ENCODE measurements around the gene HDC. TPM values are rescaled to one million over a fixed set of nuclear protein-coding genes. Genes with fewer than 3 reads are reported as not detected.

The HDC gene
- total RNA-seq, 1 experiment from 2014 or later, result 0.10 TPM

- DNase-seq (ENCODE audit: low read depth), result peak; percentile 88
Measured at GRCh38 chr15:50227076-50227475, 38.5 kb downstream of the HDC start.

DNA sequence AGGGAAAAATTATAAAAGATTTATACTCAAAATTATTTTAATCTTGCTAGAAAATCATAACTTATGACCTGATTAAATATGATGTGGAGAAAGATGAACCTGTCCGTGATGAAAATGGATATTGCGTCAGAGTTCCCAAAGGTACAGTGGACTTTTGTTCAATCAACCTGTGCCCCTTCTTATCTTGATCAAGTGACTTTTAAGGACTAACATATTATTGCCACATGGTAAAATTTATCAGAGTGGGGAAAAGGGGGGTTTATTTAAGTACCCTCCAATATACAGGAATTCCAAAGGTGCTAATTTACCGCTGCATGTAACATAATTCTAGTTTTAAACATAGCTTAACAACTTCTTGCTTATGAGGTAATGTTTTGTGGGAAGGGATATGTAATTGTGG is 39.6 kb downstream of the HDC start:
- no peak for DNase-seq (ENCODE audit: low read depth)

- no peak for DNase-seq (ENCODE audit: low read depth)
Measured at GRCh38 chr15:50225057-50225456, 40.5 kb downstream of the HDC start.

- DNase-seq (ENCODE audit: low read depth), result no peak
Measured at GRCh38 chr15:50224606-50225005, 40.9 kb downstream of the HDC start.

GRCh38 chr15:50222181-50222580 is 43.3 kb downstream of the HDC start:
- DNase-seq (ENCODE audit: low read depth), result no peak

- peak; percentile 75 for DNase-seq (ENCODE audit: low read depth)
Measured at GRCh38 chr15:50219820-50220219, 45.7 kb downstream of the HDC start.

- DNase-seq (ENCODE audit: low read depth), result no peak
Measured at GRCh38 chr15:50218691-50219090, 46.8 kb downstream of the HDC start.

GRCh38 chr15:50218291-50218690 is 47.2 kb downstream of the HDC start:
- no peak for DNase-seq (ENCODE audit: low read depth)

DNA sequence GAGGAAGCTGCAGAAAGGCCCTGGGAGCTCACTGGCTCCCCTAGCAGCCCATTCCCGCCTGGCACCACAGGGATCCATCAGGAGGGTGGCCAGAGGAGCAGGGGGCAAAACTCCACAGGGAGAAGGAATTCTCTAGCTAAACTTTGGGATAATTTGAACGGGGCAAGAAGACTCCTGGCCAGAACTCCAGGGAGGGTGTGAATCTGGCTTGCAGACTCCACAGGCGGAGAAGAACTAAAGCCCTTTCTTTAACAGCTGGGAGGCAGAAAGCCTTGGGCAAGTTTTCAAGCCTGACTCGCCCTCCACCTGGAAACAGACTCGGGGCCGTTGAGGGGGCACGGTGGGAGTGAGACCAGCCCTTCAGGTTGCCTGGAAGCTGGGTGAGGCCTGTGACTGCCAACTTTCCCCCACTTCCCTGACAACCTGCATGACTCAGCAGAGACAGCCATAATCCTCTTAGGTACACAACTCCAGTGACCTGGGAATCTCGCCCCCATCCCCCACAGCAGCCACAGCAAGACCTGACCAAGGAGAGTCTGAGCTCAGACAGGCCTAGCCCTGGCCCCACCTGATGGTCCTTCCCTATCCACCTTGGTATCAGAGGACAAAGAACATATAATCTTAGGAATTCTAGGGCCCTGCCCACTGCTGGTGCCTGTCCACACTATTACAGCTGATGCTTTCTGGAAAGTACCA is 54.9 kb downstream of the HDC start:
- peak; percentile 14 for DNase-seq (ENCODE audit: low read depth)

- DNase-seq (ENCODE audit: low read depth), result no peak
Measured at GRCh38 chr15:50209809-50210208, 55.7 kb downstream of the HDC start.

DNA sequence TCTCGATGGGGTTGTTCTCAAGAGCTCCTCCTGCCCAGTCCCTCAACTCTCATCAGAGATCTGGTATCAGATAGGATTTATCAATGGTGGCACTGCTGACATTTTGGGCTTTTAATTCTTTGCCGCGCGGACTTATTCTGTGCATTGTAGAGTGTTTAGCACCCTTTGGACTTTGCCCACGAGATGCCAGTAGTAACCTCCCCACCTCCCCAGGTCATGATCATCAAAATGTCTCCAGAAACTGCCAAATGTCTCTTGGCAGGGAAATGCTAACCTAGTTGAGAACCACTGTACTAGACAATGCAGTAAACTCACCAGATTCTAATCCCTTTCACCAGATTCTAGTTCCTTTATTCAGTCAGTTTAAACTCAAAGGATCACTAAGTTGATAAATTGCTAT is 59.5 kb downstream of the HDC start:
- no peak for DNase-seq (ENCODE audit: low read depth)

GRCh38 chr15:50202003-50202402 is 63.5 kb downstream of the HDC start:
- DNase-seq (ENCODE audit: low read depth), result no peak

DNA sequence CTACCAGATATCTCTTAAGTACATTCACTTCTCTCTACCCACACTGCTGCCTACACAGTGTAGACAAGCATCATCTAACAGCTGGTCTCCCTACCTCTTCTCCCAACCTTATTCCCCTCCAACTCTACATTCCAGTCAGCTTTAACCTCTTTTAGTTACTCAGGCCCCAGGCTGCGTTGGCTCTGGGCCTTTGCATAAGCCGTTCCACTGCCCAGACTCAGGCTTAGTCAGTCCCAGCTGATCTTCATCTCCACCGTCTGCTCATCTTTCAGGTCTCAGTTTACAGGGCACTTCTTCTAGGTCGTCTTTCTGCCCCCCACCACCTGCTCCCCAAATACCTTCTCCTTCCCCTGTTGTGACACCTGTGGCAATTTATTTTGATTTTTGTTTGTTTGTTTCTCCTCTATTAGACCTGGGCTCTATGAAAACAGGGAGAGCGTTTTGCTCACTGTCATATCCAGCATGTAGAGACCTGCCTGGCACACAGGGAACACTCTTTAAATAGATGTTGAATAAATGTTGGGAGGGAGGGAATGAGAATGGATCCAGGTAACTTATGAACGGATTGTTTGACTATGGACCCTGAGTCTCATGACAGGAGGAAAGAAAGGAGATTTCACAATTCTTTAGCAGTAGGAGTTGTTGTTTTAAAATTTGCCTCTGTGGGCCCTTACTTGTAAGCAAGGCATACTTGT is 72.5 kb downstream of the HDC start:
- DNase-seq (ENCODE audit: low read depth), result no peak

- DNase-seq (ENCODE audit: low read depth), result no peak
Measured at GRCh38 chr15:50192164-50192563, 73.4 kb downstream of the HDC start.

Other genes with a start within 250 kb of the HDC start
- gene ATP8B4, start 146.5 kb downstream of the HDC start, total RNA-seq (2014; rRNA removed; shearing (Covaris generic)), result 0.89 and 2.1 TPM in 2 replicates
- gene SLC27A2, start 83.5 kb downstream of the HDC start, total RNA-seq (2014; rRNA removed; shearing (Covaris generic)), result 43.0 and 60.3 TPM in 2 replicates
- gene GABPB1, start 89.5 kb upstream of the HDC start, total RNA-seq (2014; rRNA removed; shearing (Covaris generic)), result 33.7 and 41.8 TPM in 2 replicates
- gene USP8, start 158.7 kb upstream of the HDC start, total RNA-seq (2014; rRNA removed; shearing (Covaris generic)), result 24.6 and 44.1 TPM in 2 replicates

All from M059J (cell line).